ENCODE results near the gene FES.

GRCh38 chr15:90913398-90913944 lies 29.2 kb downstream of the FES start:
- TF ChIP-seq EZH2 (IDR thresholded peaks at IDR 0.05; ENCODE audit: insufficient read depth, poor library complexity, severe bottlenecking): no peak
- TF ChIP-seq EZH2phosphoT487 (IDR thresholded peaks at IDR 0.05; ENCODE audit: insufficient read depth, low read depth): no peak
